ENCODE results near the gene TAGAP. TPM values are rescaled to one million over a fixed set of nuclear protein-coding genes. Genes with fewer than 3 reads are reported as not detected.
A peak's percentile ranks its signal among the peaks of the same experiment; 100 is the strongest.

The TAGAP gene
- total RNA-seq (2021) (0.22 to 0.27 TPM (median 0.27 TPM) in 3 replicates), Bru-seq, nascent RNA (percentile 11 among the genes with signal in this experiment)
- long read RNA-seq, experiment 1: 0 reads
- long read RNA-seq, experiment 2: 0 reads
- long read RNA-seq, experiment 3: 0 reads

- ATAC-seq: no peak
- H3K36me3 Mint-ChIP-seq: no peaks in the 10 kb centered on the region
- ChIA-PET CTCF (interaction anchor here (1.1 to 7.6 kb wide), 3 partner anchors 59 to 90 kb away, joined by 4 to 92 read pairs (median 5); no protein-coding TSS in a partner anchor), POLR2A (no interaction called here)
- no peak for DNase-seq (ENCODE audit: low spot score)
- no peaks in the 10 kb centered on the region; the same call in 1 of the 2 replicates for H3K27me3 Mint-ChIP-seq (ENCODE audit: low read depth)
- H3K4me3 Mint-ChIP-seq: no peak within 1 kb of the TSS
- peaks cover 29% of the 10 kb centered on the region for H3K4me1 Mint-ChIP-seq
- H3K9me3 Mint-ChIP-seq: no peaks in the 10 kb centered on the region
- TF ChIP-seq E2F1 (CRISPR knock-in tag; IDR thresholded peaks at IDR 0.05) (no peak), ZNF416 (CRISPR knock-in tag; IDR thresholded peaks at IDR 0.05) (no peak), ZNF317 (CRISPR knock-in tag; IDR thresholded peaks at IDR 0.05; ENCODE audit: borderline replicate concordance, low read depth) (no peak), NR3C1 (CRISPR knock-in tag; conservative IDR thresholded peaks at IDR 0.05; ENCODE audit: low read depth) (no peak), CDX4 (CRISPR knock-in tag; IDR thresholded peaks at IDR 0.05; ENCODE audit: borderline replicate concordance) (no peak), ZBTB43 (CRISPR knock-in tag; IDR thresholded peaks at IDR 0.05) (no peak), ZNF512 (CRISPR knock-in tag; IDR thresholded peaks at IDR 0.05; ENCODE audit: borderline replicate concordance) (no peak), SMAD4 (CRISPR knock-in tag; IDR thresholded peaks at IDR 0.05) (no peak), MAX (CRISPR knock-in tag; IDR thresholded peaks at IDR 0.05) (no peak), ZNF396 (CRISPR knock-in tag; IDR thresholded peaks at IDR 0.05; ENCODE audit: borderline replicate concordance) (no peak), ZNF121 (CRISPR knock-in tag; IDR thresholded peaks at IDR 0.05) (no peak)
- H3K27ac Mint-ChIP-seq: 0 out of 2 replicates have a peak within 1 kb of the TSS, but pooled peaks have one; percentile 41
These were observed at the start of gene TAGAP for GRCh38 chr6:159044899-159045727. TSS of gene TAGAP (minus strand) at chr6:159044991. CDS start at chr6:159044146, 845 bp downstream.

DNA sequence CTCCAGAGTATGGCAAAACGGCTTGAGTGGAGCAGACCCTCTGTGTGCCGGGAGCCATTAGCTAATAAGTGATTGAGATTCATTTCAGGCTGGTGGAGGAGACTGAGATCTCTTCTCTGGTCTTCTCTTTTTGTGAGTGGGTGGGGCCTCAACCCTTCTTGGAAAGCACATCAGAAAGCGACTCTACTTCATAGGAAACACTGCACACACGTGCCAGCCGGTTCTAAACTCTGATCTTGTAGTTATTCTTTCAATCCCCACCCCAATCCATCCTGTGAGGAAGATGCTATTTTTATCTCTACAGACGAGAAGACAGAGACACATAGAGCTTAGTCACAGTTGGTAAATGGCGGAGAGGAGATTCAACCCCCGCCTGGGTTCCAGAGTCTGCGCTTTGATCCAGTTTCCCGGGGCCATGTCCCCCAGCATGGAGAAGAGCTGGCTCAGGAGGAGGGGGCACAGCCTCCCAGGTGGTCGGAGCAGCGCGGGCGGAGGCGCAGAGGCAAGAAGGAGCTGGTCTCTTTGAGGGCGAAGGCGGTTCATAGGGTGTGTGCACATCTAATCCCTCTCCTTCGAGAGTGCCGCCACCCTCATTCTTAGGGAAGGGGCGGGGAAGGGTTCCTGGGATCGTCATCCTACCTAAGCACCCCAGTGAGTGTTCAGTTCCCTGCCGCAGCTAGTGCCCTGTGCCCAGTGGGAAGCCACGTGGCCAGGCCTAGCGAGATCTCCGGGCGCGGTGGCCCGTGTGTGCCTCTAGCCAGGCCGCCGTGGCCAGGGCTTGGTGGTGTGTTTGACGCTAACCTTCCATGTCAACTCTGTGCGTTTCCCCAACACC is 49.0 kb upstream of the TAGAP start:
- ATAC-seq (no peak), DNase-seq (ENCODE audit: low spot score) (no peak)
- Mint-ChIP-seq H3K9me3 (no peaks in the 10 kb centered on the region), H3K36me3 (no peaks in the 10 kb centered on the region), H3K4me1 (peaks cover 2% of the 10 kb centered on the region; the same call in 1 of the 2 replicates), H3K27me3 (ENCODE audit: low read depth) (no peaks in the 10 kb centered on the region), H3K27ac (no peak overlapping the region), H3K4me3 (no peak overlapping the region)
- ChIA-PET CTCF (interaction anchor here (0.7 to 4.3 kb wide), 7 partner anchors 11 to 155 kb away, joined by 3 to 20 read pairs (median 3); no protein-coding TSS in a partner anchor), POLR2A (no interaction called here)
- TF ChIP-seq ARID4B (CRISPR knock-in tag; IDR thresholded peaks at IDR 0.05; ENCODE audit: borderline replicate concordance): no peak
- TF ChIP-seq, protein P1, sequence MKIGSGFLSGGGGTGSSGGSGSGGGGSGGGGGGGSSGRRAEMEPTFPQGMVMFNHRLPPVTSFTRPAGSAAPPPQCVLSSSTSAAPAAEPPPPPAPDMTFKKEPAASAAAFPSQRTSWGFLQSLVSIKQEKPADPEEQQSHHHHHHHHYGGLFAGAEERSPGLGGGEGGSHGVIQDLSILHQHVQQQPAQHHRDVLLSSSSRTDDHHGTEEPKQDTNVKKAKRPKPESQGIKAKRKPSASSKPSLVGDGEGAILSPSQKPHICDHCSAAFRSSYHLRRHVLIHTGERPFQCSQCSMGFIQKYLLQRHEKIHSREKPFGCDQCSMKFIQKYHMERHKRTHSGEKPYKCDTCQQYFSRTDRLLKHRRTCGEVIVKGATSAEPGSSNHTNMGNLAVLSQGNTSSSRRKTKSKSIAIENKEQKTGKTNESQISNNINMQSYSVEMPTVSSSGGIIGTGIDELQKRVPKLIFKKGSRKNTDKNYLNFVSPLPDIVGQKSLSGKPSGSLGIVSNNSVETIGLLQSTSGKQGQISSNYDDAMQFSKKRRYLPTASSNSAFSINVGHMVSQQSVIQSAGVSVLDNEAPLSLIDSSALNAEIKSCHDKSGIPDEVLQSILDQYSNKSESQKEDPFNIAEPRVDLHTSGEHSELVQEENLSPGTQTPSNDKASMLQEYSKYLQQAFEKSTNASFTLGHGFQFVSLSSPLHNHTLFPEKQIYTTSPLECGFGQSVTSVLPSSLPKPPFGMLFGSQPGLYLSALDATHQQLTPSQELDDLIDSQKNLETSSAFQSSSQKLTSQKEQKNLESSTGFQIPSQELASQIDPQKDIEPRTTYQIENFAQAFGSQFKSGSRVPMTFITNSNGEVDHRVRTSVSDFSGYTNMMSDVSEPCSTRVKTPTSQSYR (CRISPR knock-in tag; IDR thresholded peaks at IDR 0.05): no peak
- no peak for TF ChIP-seq CTCF (IDR thresholded peaks at IDR 0.05)
- no peak for TF ChIP-seq JUN (CRISPR knock-in tag; IDR thresholded peaks at IDR 0.05)
- no peak for TF ChIP-seq ZNF671 (CRISPR knock-in tag; IDR thresholded peaks at IDR 0.05)

Data from WTC11 (cell line).